ENCODE results near the gene COX7C. TPM values are rescaled to one million over a fixed set of nuclear protein-coding genes. Genes with fewer than 3 reads are reported as not detected.

COX7C gene
- total RNA-seq, 1 donor from 2014 or later, result 216 TPM

GRCh38 chr5:86664173-86664572 is 46.4 kb downstream of the COX7C start:
- no peak for DNase-seq (ENCODE audit: low read depth in 2 of 2)

- DNase-seq (ENCODE audit: low read depth in 2 of 2), result no peak
Measured at GRCh38 chr5:86665984-86666760, 48.4 kb downstream of the COX7C start.

- DNase-seq (ENCODE audit: low read depth in 2 of 2), result no peak
Measured at GRCh38 chr5:86666981-86667380, 49.2 kb downstream of the COX7C start.
